Measurements from ENCODE around the gene PRPF8.

GRCh38 chr17:1707107-1707506, 22.4 kb upstream of the PRPF8 start:
- TF ChIP-seq, protein P1, sequence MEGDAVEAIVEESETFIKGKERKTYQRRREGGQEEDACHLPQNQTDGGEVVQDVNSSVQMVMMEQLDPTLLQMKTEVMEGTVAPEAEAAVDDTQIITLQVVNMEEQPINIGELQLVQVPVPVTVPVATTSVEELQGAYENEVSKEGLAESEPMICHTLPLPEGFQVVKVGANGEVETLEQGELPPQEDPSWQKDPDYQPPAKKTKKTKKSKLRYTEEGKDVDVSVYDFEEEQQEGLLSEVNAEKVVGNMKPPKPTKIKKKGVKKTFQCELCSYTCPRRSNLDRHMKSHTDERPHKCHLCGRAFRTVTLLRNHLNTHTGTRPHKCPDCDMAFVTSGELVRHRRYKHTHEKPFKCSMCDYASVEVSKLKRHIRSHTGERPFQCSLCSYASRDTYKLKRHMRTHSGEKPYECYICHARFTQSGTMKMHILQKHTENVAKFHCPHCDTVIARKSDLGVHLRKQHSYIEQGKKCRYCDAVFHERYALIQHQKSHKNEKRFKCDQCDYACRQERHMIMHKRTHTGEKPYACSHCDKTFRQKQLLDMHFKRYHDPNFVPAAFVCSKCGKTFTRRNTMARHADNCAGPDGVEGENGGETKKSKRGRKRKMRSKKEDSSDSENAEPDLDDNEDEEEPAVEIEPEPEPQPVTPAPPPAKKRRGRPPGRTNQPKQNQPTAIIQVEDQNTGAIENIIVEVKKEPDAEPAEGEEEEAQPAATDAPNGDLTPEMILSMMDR (conservative IDR thresholded peaks at IDR 0.05; ENCODE audit: low read depth in 2 of 2) = no peak
- TF ChIP-seq REST (IDR thresholded peaks at IDR 0.05; ENCODE audit: unreplicated experiment) = no peak
- no peak for TF ChIP-seq EZH2phosphoT487 (IDR thresholded peaks at IDR 0.05; ENCODE audit: unreplicated experiment)
- no peak for TF ChIP-seq EZH2 (IDR thresholded peaks at IDR 0.05; ENCODE audit: low read depth, unreplicated experiment)
- no peak for TF ChIP-seq ZNF114 (CRISPR knock-in tag; IDR thresholded peaks at IDR 0.05)
- no peak for TF ChIP-seq JUNB (IDR thresholded peaks at IDR 0.05; ENCODE audit: unreplicated experiment)
- TF ChIP-seq POLR2AphosphoS5 (IDR thresholded peaks at IDR 0.05; ENCODE audit: low read depth) = no peak
- no peak for TF ChIP-seq ETS1 (IDR thresholded peaks at IDR 0.05)
- no peak for TF ChIP-seq STAT1 (IDR thresholded peaks at IDR 0.05; ENCODE audit: unreplicated experiment)
- no peak for TF ChIP-seq ZNF331 (CRISPR knock-in tag; IDR thresholded peaks at IDR 0.05; ENCODE audit: low read depth)
- TF ChIP-seq CREB1 (CRISPR knock-in tag; IDR thresholded peaks at IDR 0.05; ENCODE audit: low read depth) = no peak
